ENCODE results near the gene CELF2. TPM values are rescaled to one million over a fixed set of nuclear protein-coding genes. Genes with fewer than 3 reads are reported as not detected.

CELF2 gene
- total and polyA plus RNA-seq, 2 of the 4 experiments (the other 2 are of a cell fraction) = 3.5 to 6.6 TPM

DNA sequence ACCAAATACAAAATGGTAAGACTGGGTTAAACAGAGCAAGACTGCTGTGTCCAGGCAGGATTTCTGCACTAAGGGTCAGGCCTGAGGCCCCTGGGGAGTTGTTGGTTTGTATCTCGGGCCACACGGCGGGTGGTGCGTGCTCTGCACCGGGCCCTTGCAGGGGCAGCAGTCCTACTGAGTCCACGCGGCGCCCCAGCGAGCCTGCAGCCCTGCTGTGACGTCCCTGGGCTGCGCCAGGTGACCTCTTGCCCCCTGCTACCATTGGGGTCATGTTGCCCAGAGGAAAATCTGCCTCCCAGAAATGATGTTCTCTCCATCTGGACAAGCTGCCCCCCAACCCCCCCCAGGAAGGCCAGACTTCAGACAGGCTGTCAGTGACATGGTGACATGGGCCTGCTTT lies 281.5 kb downstream of the CELF2 start:
- no TSS peak for BruUV-seq (replicated peaks)
- Histone ChIP-seq H3K56ac (ENCODE audit: extremely low read depth, insufficient read depth, low read length) (no peak overlapping the region), H3K9me1 (ENCODE audit: insufficient read depth, low read length) (no peaks in the 10 kb centered on the region), H2BK120ac (ENCODE audit: low read depth, low read length) (no peak overlapping the region), H2AK9ac (replicated peaks; ENCODE audit: low read depth, low read length, poor library complexity) (no peak overlapping the region), H3K4ac (ENCODE audit: low read depth, low read length) (no peak overlapping the region), H3K79me1 (ENCODE audit: low read depth in 1 of 2, low read length in 2 of 2) (no peaks in the 10 kb centered on the region), H3K23ac (ENCODE audit: low read depth, low read length) (no peak overlapping the region), H4K8ac (ENCODE audit: low read depth in 2 of 2, low read length in 2 of 2) (no peak overlapping the region), H4K20me1 (ENCODE audit: insufficient read depth, low read length) (no peaks in the 10 kb centered on the region), H3K14ac (replicated peaks; ENCODE audit: low read depth, low read length) (no peak overlapping the region), H3K4me3 (ENCODE audit: insufficient read depth, low read depth, low read length) (no peak overlapping the region), H3K9ac (ENCODE audit: low read depth, low read length) (no peak overlapping the region), H2BK15ac (ENCODE audit: low read depth, low read length) (no peak overlapping the region), H2AK5ac (ENCODE audit: low read depth, low read length) (no peak overlapping the region), H3K27me3 (ENCODE audit: control insufficient read depth, insufficient read depth, low read length) (no peaks in the 10 kb centered on the region), H3K4me1 (ENCODE audit: control insufficient read depth, insufficient read depth, low read length) (no peaks in the 10 kb centered on the region), H2AFZ (replicated peaks; ENCODE audit: low read length, poor library complexity) (no peak overlapping the region), H2BK5ac (ENCODE audit: low read depth, low read length, poor library complexity, severe bottlenecking) (no peak overlapping the region), H2BK20ac (ENCODE audit: low read depth, low read length) (no peak overlapping the region), H3K36me3 (ENCODE audit: control insufficient read depth, insufficient read depth, low read length) (no peaks in the 10 kb centered on the region), H3K27ac (ENCODE audit: insufficient read depth, low read length) (no peak overlapping the region), H3K9me3 (ENCODE audit: control insufficient read depth, insufficient read depth, low read length) (no peaks in the 10 kb centered on the region), H3K18ac (ENCODE audit: low read depth, low read length) (no peak overlapping the region), H3K4me2 (ENCODE audit: low read depth, low read length) (no peak overlapping the region), H4K5ac (ENCODE audit: low read depth, low read length) (no peak overlapping the region), H4K91ac (ENCODE audit: insufficient read depth, low read depth, low read length) (no peak overlapping the region)
- 53% methylated on average over 3 of the region's 11 CpGs; no CpG with 5 or more reads in 1 of the 2 experiments for WGBS, 2 experiments (ENCODE audit: extremely low coverage in 2 of 2, insufficient read length in 1 of 2)
- ChIA-PET CTCF (no interaction called here), POLR2A (ENCODE audit: unreplicated experiment) (no interaction called here)
- no peak for ATAC-seq (ENCODE audit: low read depth)
- dilution Hi-C loops (cut with HindIII; ENCODE audit: low sequenced_read_pairs, unreplicated experiment) (no loop called here), intact Hi-C loops (cut with micrococcal nuclease) (no loop called here), in situ Hi-C loops (cut with MboI; ENCODE audit: low sequenced_read_pairs) (no loop called here)
- no peak for DNase-seq
- TF ChIP-seq, protein P1, sequence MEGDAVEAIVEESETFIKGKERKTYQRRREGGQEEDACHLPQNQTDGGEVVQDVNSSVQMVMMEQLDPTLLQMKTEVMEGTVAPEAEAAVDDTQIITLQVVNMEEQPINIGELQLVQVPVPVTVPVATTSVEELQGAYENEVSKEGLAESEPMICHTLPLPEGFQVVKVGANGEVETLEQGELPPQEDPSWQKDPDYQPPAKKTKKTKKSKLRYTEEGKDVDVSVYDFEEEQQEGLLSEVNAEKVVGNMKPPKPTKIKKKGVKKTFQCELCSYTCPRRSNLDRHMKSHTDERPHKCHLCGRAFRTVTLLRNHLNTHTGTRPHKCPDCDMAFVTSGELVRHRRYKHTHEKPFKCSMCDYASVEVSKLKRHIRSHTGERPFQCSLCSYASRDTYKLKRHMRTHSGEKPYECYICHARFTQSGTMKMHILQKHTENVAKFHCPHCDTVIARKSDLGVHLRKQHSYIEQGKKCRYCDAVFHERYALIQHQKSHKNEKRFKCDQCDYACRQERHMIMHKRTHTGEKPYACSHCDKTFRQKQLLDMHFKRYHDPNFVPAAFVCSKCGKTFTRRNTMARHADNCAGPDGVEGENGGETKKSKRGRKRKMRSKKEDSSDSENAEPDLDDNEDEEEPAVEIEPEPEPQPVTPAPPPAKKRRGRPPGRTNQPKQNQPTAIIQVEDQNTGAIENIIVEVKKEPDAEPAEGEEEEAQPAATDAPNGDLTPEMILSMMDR (conservative IDR thresholded peaks at IDR 0.05; ENCODE audit: low read depth, low read length) = no peak
- TF ChIP-seq MAFK (IDR thresholded peaks at IDR 0.05; ENCODE audit: low read depth, low read length) (no peak), SMC3 (IDR thresholded peaks at IDR 0.05; ENCODE audit: low read depth, low read length) (no peak), CHD1 (IDR thresholded peaks at IDR 0.05; ENCODE audit: low read depth, low read length) (no peak), RFX5 (IDR thresholded peaks at IDR 0.05; ENCODE audit: low read depth, low read length) (no peak), NFE2L2 (IDR thresholded peaks at IDR 0.05; ENCODE audit: low read depth, low read length) (no peak), BHLHE40 (IDR thresholded peaks at IDR 0.05; ENCODE audit: low read depth, low read length) (no peak), USF2 (IDR thresholded peaks at IDR 0.05; ENCODE audit: low read depth, low read length) (no peak), CEBPB (IDR thresholded peaks at IDR 0.05; ENCODE audit: low read depth, low read length) (no peak), FOS (IDR thresholded peaks at IDR 0.05; ENCODE audit: low read depth, low read length) (no peak), RCOR1 (IDR thresholded peaks at IDR 0.05; ENCODE audit: insufficient replicate concordance, low read length) (no peak), MXI1 (IDR thresholded peaks at IDR 0.05; ENCODE audit: borderline replicate concordance, low read depth, low read length) (no peak), MAZ (IDR thresholded peaks at IDR 0.05; ENCODE audit: borderline replicate concordance, low read depth, low read length) (no peak), POLR2A (IDR thresholded peaks at IDR 0.05; ENCODE audit: low read depth, low read length) (no peak), RAD21 (IDR thresholded peaks at IDR 0.05; ENCODE audit: low read length) (no peak)
- TF ChIP-seq, protein P2, sequence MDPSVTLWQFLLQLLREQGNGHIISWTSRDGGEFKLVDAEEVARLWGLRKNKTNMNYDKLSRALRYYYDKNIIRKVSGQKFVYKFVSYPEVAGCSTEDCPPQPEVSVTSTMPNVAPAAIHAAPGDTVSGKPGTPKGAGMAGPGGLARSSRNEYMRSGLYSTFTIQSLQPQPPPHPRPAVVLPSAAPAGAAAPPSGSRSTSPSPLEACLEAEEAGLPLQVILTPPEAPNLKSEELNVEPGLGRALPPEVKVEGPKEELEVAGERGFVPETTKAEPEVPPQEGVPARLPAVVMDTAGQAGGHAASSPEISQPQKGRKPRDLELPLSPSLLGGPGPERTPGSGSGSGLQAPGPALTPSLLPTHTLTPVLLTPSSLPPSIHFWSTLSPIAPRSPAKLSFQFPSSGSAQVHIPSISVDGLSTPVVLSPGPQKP (IDR thresholded peaks at IDR 0.05; ENCODE audit: borderline replicate concordance, low read depth, low read length) = no peak
